Ishikawa (cell line): ENCODE results near the gene TRIOBP.

ENCODE experiments used
- RAD21 ChIP-seq: IDR thresholded peaks from 2 replicates; pipeline ENCODE4 v1.6.1; 2012; ENCODE audit warnings: low read depth
- YY1 ChIP-seq: IDR thresholded peaks from 2 replicates; pipeline ENCODE4 v1.6.1; 2012; ENCODE audit warnings: low read depth

- TF ChIP-seq YY1: no peak
- TF ChIP-seq RAD21: no peak
Measured at GRCh38 chr22:37822079-37822833, 125.4 kb downstream of the TRIOBP start.
